Fibroblast of upper back skin (primary cell): ENCODE results near the gene THTPA.
A peak's percentile ranks its signal among the peaks of the same experiment; 100 is the strongest.

Experiments used
- DNase-seq: peaks from one replicate; pipeline ENCODE4 v3.0.0-alpha.2; 2013

Gene THTPA, protein sequence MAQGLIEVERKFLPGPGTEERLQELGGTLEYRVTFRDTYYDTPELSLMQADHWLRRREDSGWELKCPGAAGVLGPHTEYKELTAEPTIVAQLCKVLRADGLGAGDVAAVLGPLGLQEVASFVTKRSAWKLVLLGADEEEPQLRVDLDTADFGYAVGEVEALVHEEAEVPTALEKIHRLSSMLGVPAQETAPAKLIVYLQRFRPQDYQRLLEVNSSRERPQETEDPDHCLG

DNA sequence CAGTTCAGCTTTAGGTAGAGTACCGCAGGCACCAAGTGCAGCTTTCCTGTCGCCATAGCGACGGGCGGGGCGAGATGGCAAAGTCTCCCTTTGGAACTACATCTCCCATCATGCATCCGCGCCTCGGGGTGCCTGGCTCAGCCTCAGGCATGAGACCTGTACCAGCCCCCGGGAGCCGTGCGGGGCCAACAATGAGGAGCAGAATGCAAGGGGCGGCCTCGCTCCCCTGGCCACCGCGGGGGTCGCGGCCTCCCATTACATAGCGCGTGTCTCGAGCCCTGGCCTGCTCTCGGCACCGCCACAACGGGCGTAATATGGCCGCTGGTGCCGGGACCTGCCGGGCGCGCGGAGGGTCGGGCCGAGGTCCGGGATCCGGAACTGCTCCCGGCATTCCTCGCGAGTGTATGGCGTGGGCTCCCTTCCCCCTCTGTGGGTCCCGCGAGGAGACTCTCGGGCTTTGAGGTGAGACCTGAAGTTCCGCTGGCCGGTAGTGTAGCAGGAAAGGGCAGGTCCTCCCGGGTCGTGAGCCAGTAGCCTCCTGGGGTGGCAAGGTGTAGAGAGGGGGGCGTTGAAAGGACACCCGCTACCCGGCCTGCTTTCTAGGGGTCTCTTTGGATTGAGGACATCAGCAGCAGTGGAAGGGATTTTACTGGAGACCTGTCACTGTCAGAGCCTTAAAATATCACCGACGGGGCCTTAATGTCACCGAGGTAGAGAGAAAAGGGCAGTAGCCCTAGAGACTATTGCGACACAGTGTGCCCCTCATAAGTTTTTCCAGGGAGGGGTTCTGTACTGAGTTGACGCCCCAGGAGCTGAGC, at the start of gene THTPA:
Gene THTPA (plus strand): TSS at position 390 of the 818 bp plus-strand sequence. CDS start 487 bp downstream, outside the sequence.
- DNase-seq: peak; percentile 87

DNA sequence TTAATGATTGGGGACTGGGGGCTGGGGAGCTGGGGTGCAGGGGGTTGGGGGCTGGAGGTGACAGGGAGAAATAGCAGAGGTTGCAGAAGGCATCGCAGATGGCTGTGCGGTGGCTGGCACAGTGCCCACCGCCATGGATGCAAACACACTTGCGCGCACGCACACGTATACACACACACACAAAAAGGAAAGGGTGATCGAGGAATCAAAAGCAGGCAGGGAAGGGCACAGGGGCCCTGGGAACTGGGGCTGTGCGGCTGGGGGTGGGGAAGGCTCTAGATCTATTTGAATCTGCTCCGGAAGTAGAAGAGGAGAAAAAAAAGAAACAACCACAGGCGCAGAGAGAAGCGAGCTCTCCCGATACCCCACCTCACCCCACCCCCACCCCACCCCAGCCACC, 43.9 kb upstream of the THTPA start:
- DNase-seq: no peak

DNA sequence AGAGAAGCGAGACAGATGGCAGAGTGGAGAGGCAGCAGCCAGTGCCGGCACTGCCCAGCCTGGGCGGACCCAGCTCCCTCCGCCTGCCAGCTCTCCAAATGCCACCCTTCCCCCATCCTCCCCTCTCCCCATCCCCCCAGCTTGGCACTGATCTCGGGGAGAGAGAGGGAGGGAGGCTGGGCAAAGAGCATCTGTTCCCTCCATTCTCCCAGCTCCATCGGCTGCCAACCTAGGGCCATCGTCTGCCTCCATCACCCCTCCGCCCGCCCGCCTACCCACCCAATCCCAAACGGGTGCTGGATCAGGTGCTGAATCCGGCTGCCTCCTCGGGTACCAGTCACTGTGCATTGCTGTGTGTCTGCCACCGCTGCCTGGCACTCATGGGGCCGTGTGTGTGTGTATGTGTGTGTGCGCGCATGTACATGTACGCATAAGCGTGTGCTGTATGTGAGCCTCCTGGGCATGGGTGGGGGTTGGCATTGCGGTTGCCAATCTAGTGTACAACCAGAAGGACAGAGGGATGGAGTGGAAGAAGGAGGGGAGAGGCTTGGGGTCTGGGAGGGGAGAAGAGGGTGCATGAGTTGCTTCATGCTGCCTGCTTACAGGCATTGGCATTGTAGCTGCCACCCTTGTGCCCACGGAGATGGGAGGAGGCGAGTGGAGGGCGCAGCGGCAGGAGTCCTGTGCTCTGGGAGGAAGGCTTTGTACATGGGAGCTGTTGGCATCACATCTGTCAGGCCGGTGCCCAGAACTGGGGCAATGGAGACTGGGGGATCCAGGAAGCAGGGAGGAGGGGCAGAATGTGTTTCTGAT, 42.9 kb upstream of the THTPA start:
- DNase-seq: no peak

DNA sequence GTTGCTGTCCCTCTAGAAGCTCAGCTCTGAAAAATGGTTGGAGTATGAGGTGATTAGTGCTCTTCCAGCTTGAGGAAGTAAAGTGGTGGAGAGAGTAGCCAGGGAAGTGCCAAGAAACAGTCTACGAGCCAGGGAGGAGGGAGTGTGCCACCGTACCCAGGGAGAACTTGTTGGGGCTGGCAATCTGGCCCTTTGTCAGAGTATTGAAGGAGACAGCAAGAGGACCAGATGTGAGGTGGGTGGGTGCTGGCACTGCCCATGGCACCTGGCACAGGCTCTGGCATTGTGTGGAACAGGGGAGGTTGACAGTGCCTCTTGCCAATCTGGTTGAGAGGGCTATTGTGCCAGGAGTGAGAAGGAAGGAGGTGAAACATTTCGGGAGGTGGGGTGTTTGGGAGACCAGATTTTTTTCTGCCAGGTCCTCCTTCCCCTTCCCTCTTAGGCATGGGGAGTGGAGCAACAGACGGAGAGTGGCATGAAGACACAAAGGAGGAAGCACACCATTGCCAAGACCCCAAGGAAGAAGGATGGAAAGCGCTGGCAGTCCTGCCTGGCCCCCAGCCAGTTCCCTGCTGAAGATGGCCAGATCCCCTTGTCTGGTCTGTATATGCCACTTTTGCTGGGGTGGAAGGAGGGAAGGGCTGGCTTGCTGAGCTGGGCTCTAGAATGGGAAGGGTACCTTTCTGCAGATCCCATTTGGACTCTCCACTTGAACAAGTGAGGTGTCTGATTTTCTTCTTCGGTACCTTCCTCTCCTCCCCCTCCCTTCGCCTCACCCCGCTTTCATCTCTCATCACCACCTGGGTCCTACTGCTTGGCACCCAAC, 42.0 kb upstream of the THTPA start:
- DNase-seq: no peak

DNA sequence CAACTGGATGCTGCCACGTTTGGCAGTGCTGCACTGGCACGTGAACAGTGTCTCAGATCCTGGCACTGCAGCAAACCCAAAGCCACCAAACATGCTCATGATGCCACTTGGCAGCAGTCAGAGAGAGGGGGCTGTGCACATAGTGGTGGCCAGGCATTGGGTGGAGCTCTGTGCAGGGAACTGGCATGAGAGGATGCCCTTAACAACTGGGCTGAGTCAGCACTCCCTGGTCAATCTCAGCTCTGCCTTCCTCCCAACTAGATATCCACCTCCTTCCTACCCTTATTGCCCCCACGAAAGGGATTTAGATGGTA, 41.5 kb upstream of the THTPA start:
- no peak for DNase-seq

DNA sequence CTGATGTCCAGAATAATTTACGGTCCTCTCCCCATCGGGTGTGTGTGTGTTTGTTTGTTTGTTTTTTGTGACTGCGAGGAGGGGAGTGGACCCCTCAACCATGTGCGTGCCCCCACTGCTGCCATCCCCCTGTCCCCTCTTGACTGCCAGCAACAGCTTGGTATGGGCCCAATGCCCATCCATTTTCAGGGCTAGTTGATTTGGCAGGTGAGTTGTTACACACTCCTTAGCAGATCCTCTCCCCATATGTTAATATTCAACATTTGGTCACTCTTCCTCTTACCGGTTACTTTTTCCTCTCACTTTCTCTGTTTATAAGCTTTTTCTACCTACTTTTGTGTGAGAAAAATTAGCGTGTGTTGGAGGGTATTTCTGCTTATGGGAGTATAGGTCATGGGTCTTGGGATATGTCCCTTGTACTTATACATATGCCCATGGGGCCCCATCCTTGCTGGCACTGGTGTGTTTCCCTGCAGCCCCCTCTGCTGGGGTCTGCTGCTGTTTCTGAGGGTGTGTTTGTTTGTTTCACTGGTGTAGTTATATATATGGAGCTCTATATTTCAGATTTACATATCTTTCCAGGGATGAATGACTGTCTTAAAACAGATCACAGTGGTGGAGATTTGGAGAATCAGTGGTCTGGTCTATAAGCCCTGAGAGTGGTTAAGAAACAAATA, 38.3 kb upstream of the THTPA start:
- no peak for DNase-seq

DNA sequence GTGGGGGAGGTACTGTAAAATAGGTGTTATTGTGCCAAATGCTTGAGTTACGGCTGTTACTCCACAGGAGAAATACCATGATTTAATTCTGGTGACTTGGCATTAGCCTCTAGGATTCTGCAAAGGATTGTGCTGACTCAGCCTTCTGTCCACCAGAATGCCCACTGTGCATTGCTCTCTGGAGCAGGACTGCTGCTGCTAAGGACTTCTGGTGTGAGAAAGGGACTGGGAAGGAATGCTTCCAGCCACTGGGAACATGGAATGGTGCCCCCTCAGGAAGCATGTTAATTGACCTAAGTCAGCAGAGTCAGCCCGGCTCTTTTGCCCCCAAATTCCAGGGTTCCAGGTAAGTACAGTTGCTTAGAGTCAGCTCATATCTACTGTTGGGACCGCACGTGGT, 37.4 kb upstream of the THTPA start:
- DNase-seq: no peak

DNA sequence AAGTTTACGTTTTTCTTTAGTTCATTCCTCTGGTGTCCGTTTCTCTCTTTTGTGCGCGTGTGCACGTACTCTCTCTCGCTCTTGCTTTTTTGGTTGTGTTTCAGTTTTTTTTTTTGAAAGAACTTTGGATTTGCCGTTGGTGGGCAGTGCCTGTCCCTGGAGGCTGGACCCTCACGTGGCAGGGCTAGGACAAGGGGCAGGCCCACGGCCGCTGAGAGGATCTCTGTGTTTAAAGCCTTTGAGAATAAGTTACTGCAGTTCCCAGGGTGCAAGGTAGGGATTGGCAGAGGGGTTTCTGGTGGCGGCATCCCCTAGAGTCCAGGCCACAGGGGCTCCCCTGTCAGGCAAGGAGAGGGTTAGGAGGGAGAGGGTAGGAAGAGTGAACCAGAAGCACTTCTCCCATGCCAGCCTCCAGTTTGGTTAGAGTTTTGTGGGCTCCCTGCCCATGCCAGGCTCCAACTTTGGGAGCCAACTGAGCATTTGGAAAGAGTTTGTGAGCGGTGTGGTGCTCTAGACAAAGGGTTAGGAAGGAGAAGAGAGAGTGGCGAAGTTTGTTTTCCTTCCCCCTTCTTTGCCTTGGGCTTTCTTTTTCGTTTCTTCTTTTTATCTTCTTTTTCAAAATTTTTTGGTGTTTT, 35.1 kb upstream of the THTPA start:
- no peak for DNase-seq

DNA sequence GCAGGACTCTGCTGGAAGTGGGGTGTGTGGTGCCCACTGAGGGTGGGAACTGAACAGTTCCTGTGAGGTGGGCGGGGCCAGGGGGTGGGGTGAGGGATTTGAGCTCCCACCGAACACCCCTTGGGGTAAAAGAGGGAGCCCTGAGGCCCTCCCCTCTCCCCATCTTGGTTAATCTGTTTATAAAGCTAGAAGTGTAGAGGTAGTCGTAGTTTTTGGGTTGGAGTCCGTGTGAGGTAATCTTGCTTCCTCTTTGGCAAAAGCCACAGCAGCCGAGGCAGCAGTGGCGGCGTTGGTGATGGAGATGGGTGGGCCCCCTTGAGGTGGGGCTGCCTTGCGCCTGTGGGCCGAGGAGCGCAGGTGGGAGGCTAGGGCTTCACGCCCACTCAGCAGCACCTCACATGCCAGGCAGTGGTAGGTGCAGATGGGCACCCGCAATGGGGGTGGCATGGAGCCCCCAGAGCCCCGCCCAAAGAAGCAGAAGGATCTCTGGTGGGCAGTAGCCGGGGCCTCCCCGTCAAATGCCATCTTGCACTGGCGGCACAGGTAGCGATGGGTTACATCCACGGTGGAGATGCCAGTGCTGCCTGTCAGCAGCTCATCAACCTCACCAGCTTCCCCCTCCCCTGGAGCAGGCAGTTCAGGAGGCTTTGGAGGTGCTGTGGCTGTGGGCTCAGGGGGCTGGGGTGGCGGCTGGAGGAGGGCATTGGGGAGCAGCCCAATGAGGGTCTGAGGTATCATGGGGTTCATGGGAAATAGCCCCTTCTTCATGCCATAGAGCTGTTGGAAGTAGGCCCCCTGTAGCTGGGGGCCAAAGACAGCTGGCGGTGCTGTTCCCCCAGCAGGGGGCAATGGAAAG, 34.1 kb upstream of the THTPA start:
- DNase-seq: no peak

DNA sequence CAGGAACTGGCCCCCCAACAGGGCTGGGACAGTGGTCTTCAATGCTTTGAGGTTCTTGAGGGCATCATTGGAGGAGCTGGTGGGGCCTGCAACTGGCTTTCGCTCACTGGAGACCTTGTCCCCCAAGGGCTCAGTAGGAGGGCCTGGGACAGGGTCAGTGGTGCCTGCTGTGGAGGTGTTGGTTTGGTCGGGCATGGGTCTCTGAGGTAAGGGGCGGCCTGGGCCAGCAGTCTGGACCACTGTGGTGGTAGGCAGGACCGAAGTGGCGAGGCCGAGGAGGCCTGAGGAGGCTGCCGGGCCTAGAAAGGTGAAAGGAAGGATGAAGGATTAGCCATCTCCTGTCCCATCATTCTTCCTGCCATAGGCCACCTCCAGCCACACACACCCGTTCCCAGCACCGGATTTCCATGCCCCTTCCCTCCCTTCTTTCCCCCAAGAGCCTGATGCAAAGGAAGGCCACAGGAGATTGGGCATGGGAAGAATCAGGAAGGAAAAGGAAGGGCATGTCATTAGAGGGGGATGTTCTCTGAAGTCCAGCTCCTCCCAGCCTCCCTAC, 33.4 kb upstream of the THTPA start:
- DNase-seq: no peak

DNA sequence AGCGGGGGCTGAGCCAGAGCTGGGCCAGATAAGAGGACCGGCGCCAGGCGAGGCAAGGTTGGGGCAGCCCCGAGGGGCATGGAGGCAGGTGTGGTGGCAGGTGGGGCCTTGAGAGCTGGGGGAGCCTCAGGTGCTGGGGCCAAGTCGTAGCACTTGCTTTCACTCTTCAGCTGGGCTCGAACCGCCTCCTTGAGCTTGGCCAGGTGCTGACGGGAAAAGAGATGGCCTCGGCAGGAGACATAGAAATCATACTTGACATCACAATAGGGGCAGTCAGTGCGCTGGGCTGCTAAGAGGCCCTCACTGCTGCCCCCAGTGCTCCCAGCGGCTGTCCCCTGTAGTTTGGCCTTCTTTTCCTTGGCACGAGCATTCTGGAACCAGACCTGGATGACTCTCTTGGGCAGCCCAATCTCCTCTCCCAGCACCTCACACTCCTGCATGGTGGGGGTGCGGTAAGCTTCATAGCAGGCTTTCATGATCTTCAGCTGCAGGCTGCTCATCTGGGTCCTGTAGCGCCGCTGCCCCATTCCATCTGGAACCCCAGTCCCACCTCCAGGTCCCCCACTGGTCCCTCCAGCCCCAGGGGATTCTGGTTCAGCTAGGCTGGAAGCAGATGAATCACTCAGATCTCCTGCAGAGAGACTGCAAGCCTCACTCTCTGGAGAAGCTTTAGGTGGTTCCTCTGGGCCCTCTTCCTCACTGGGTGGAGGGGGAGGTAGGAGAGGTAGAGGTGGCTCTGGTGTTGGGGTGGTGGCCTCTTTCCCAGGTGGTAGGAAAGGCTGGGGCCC, 32.6 kb upstream of the THTPA start:
- no peak for DNase-seq

DNA sequence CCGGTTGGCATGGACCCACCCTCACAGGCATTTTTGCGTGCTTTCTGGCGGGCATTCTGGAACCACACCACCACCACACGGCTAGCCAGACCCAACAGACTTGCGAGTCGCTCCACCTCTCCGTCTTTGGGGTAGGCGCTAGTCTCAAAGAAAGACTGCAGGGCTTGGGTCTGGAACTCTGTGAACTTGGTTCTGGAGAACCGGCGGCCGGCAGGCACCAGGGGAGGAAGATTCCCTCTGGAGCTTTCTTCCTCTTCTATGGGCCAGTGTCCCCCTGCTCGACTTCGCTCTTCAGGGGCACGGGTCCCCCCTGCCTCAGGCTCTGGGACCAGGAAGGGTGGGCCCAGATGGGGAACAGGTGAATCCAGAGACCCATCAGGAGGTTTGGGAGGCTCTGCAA, 31.1 kb upstream of the THTPA start:
- no peak for DNase-seq

DNA sequence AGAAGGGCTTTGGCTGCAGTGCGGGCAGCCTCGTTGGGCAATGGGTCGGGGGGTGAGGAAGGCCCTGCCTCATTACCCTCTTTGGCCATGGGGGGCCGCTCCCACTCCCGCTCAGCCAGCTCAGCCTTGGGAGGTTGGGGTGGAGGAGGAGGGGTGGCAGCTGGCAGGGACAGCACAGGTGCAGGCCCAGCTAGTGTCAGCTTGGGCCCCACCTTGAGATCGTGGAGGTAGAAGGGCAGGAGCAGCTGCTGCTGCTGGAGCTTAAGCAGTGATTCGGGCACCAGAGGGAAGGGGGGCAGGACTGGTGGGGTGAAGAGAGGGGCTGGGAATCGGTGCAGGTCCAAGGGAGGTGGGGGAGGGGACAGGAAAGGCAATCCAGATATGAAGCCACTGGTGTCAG, 30.5 kb upstream of the THTPA start:
- DNase-seq: no peak

DNA sequence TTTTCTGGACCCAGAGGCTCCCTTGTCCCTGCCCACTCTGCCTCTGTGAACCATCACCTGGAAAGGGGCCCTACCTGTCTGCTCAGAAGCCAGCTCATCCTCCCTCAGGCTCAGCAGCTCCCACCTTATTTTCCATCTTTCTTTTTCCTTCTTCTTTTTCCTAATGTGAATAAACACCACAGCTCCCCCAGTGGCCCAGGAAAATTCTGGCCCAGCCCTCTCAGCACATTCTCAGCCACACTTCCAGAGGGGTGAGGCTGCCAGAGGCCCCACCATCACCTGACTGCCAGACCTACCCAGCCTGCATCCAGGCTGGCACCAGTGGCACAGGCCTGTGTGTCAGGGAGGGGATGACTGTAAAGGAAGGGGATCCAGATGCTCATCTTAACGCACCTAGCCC, 27.5 kb upstream of the THTPA start:
- no peak for DNase-seq

DNA sequence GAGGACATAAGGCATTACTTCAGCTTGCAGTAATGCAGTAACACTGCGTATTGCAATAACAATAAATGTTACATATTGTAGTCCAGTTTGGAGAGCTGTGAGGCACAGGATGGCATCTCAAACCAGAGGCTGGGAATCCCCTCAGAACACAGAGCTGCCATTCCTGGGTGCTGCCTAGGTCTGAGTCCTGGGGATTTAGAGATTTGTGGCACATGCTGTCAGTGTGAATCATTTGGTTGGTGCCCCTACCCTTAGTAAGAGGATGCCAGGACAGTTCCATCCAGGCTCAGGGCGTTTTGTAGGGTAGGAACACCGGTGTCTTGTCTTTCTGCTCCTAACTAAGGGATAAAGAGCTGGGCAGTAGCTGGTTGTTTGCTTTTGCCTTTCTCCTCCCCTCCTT, 27.1 kb upstream of the THTPA start:
- no peak for DNase-seq

DNA sequence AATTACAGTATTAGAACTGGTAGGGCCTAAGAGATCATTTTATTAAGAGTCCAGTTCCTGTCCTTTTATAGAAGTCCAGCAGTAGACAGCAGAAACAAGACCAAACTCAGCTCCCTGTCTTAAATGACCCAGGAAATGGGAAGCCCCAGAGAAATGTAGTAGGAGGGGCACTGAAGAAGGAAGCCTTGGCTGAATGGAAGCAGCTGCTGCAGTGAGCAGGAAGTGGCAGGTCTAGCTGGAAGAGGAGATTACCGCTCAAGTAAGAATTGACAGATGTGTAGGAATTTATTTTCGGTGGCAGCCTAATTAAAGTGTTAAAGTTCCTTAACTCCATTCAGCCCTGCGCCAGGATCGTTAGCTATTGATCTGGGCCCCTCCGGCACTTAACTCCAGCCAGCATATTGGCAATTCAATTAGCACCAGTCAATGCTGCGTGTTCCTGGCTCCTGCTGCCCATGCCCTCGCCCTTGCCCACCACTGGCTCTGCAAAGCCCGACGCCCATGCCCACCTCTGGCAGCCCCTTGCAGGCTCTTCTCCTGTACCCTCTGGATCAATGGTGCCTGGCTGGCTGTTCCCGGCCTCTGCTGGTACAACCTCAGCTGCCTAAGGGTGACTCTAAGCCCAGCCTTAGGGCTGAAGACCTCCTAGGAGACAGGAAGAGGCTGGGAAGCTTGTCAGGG, 25.6 kb upstream of the THTPA start:
- no peak for DNase-seq

DNA sequence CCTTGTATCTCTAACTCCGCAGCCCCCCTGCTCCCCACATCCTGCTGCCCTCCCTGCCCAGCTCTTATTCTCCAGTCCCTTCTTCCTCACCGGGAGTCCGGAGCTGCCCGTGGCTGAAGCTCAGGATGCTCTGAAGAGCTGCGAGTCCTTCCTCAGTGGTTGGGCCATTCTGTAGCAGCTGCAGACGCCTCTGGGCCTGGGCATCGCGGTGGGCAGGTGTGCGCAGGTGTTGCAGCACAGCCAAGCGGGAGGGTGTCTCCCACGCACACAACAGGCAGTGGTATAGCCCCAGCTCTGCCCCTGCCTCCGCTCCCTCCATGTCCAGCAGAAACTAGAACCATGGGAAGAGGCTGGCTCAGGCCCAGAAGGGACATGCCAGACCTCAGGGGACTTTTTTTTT, 24.7 kb upstream of the THTPA start:
- DNase-seq: no peak

DNA sequence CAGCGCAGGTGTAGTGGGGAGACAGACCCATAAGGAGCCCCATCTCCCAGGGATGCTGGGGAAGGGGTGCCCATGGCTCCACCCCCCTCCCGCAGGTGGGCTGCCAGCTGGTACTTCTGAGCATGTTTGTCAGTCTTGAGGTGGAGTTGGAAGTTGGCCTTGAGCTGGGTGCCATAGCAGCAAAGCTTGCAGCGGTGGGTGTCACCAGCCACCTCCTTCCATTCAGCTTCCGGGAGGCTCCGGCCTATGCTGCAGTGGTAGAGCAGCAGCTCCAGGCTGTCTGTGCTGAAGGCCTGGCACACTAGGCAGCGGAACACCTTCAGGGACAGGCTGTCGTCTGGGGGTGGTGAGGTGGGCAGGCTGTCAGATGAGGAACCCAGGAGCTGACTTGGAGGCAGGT, 23.4 kb upstream of the THTPA start:
- no peak for DNase-seq
